Measurements from ENCODE around the gene NELFA. TPM values are rescaled to one million over a fixed set of nuclear protein-coding genes. Genes with fewer than 3 reads are reported as not detected.

The NELFA gene
- total and polyA plus RNA-seq, 2 donors (not counting 1 experiment from before 2014, with no cell fraction given), result 7.4 to 15.2 TPM

DNA sequence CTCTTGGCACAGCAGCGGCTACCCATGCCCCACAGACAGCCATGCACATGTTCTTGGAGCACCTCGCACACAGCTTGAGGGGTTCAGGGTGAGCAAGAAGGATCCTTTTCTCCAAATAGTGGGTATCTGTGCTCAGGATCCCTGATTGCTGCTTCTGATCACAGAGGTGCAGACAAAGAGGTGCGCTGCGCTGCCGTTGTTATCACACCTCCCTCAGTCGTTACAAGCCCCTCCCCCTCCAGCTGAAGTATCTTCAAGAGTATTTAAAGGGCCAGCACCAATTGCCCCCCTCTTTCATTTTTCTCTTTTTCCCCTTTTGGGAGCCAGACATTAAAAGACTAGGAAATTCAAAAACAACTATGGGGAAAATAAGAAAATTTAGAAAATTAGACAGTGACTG lies 44.3 kb downstream of the NELFA start:
- H3K9me3 ChIP-seq (ENCODE audit: control insufficient read depth, insufficient read depth, low read depth, low read length), result no peaks in the 10 kb centered on the region
- no peaks in the 10 kb centered on the region for H4K20me1 ChIP-seq (ENCODE audit: control insufficient read depth, extremely low read depth, insufficient read depth, low read length)
- no peak for DNase-seq (ENCODE audit: low read depth in 2 of 2)
- H3K4me1 ChIP-seq (ENCODE audit: control insufficient read depth, extremely low read depth, insufficient read depth, low read length), result no peaks in the 10 kb centered on the region
- H3K4me2 ChIP-seq (ENCODE audit: extremely low read depth, insufficient read depth, low read length), result no peak overlapping the region
- H2AFZ ChIP-seq (ENCODE audit: low read length), result no peak overlapping the region
- TF ChIP-seq, protein P1, sequence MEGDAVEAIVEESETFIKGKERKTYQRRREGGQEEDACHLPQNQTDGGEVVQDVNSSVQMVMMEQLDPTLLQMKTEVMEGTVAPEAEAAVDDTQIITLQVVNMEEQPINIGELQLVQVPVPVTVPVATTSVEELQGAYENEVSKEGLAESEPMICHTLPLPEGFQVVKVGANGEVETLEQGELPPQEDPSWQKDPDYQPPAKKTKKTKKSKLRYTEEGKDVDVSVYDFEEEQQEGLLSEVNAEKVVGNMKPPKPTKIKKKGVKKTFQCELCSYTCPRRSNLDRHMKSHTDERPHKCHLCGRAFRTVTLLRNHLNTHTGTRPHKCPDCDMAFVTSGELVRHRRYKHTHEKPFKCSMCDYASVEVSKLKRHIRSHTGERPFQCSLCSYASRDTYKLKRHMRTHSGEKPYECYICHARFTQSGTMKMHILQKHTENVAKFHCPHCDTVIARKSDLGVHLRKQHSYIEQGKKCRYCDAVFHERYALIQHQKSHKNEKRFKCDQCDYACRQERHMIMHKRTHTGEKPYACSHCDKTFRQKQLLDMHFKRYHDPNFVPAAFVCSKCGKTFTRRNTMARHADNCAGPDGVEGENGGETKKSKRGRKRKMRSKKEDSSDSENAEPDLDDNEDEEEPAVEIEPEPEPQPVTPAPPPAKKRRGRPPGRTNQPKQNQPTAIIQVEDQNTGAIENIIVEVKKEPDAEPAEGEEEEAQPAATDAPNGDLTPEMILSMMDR (conservative IDR thresholded peaks at IDR 0.05 in 1 of 2, IDR thresholded peaks at IDR 0.05 in 1 of 2; ENCODE audit: low read depth in 1 of 2, low read length in 2 of 2), result no peak
- no peak for TF ChIP-seq EZH2 (IDR thresholded peaks at IDR 0.05; ENCODE audit: low read length, missing control alignments)
- H3K27me3 ChIP-seq (ENCODE audit: control insufficient read depth, insufficient read depth, low read length), result no peaks in the 10 kb centered on the region
- H3K4me3 ChIP-seq (replicated peaks in 1 of 4; ENCODE audit: control extremely low read depth in 1 of 4, insufficient read depth in 1 of 4, low read depth in 3 of 4, low read length in 4 of 4), result no peak overlapping the region
- H3K9ac ChIP-seq (ENCODE audit: insufficient read depth, low read length), result no peak overlapping the region
- no peak overlapping the region for H3K27ac ChIP-seq (ENCODE audit: insufficient read depth, low read length)
- peaks cover 21% of the 10 kb centered on the region for H3K36me3 ChIP-seq (ENCODE audit: control insufficient read depth, insufficient read depth, low read length)
- H3K79me2 ChIP-seq (ENCODE audit: control insufficient read depth, insufficient read depth, low read length), result peaks cover 3% of the 10 kb centered on the region

DNA sequence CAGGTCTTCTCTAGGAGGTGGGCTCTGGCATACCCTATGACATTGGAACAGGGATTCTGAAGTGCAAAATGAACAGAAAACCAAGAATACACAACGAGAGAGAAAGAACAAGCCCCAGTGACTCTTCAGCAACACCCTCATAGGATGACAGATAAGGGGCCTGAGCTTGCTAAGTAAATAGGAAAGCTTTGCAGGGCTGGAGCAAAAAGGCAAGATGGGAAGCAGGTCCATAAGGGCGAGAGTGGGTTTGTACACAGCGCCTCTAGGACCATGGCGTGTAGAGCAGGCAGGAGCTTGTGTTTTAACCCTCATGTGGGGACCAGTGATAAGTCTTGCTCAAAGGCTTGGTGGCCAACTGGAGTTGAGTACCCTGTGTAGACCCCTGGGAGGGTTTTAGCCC lies 45.8 kb downstream of the NELFA start:
- Histone ChIP-seq H2AFZ (ENCODE audit: low read length) (no peak overlapping the region), H3K27me3 (ENCODE audit: control insufficient read depth, insufficient read depth, low read length) (no peaks in the 10 kb centered on the region), H3K9ac (ENCODE audit: insufficient read depth, low read length) (no peak overlapping the region), H3K4me2 (ENCODE audit: extremely low read depth, insufficient read depth, low read length) (no peak overlapping the region), H3K36me3 (ENCODE audit: control insufficient read depth, insufficient read depth, low read length) (peaks cover 27% of the 10 kb centered on the region), H3K4me1 (ENCODE audit: control insufficient read depth, extremely low read depth, insufficient read depth, low read length) (no peaks in the 10 kb centered on the region), H3K27ac (ENCODE audit: insufficient read depth, low read length) (no peak overlapping the region), H3K79me2 (ENCODE audit: control insufficient read depth, insufficient read depth, low read length) (peaks cover 3% of the 10 kb centered on the region), H4K20me1 (ENCODE audit: control insufficient read depth, extremely low read depth, insufficient read depth, low read length) (no peaks in the 10 kb centered on the region), H3K4me3 (replicated peaks in 1 of 4; ENCODE audit: control extremely low read depth in 1 of 4, insufficient read depth in 1 of 4, low read depth in 3 of 4, low read length in 4 of 4) (no peak overlapping the region), H3K9me3 (ENCODE audit: control insufficient read depth, insufficient read depth, low read depth, low read length) (no peaks in the 10 kb centered on the region)
- TF ChIP-seq, protein P1 (conservative IDR thresholded peaks at IDR 0.05 in 1 of 2, IDR thresholded peaks at IDR 0.05 in 1 of 2; ENCODE audit: low read depth in 1 of 2, low read length in 2 of 2), result no peak
- TF ChIP-seq EZH2 (IDR thresholded peaks at IDR 0.05; ENCODE audit: low read length, missing control alignments), result no peak
- DNase-seq (ENCODE audit: low read depth in 2 of 2), result no peak

DNA sequence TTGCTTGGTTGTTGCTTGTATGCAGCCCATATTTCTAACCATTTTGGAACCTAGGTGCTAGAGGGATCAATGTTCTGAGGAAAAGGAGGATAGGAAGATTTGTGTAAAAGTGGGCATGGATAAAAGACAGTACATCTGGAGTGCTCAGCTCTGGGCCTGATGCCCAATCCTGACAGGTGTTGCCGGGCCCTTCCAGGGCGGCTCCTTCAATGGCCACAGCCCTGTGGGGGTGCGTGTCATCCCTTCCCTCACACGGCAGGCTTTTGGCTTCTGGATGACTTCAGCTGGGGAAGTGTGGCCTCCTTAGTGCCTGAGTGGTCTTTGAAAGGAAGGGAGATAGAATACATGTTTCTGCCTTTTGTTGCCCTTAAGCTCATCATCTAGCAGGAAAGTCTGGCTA lies 47.2 kb downstream of the NELFA start:
- Histone ChIP-seq H3K4me2 (ENCODE audit: extremely low read depth, insufficient read depth, low read length) (no peak overlapping the region), H4K20me1 (ENCODE audit: control insufficient read depth, extremely low read depth, insufficient read depth, low read length) (no peaks in the 10 kb centered on the region), H3K79me2 (ENCODE audit: control insufficient read depth, insufficient read depth, low read length) (peaks cover 3% of the 10 kb centered on the region), H3K4me3 (replicated peaks in 1 of 4; ENCODE audit: control extremely low read depth in 1 of 4, insufficient read depth in 1 of 4, low read depth in 3 of 4, low read length in 4 of 4) (no peak overlapping the region), H3K4me1 (ENCODE audit: control insufficient read depth, extremely low read depth, insufficient read depth, low read length) (no peaks in the 10 kb centered on the region), H3K9ac (ENCODE audit: insufficient read depth, low read length) (no peak overlapping the region), H3K27me3 (ENCODE audit: control insufficient read depth, insufficient read depth, low read length) (no peaks in the 10 kb centered on the region), H3K27ac (ENCODE audit: insufficient read depth, low read length) (no peak overlapping the region), H3K9me3 (ENCODE audit: control insufficient read depth, insufficient read depth, low read depth, low read length) (no peaks in the 10 kb centered on the region), H2AFZ (ENCODE audit: low read length) (no peak overlapping the region), H3K36me3 (ENCODE audit: control insufficient read depth, insufficient read depth, low read length) (peaks cover 30% of the 10 kb centered on the region)
- TF ChIP-seq, protein P1 (conservative IDR thresholded peaks at IDR 0.05 in 1 of 2, IDR thresholded peaks at IDR 0.05 in 1 of 2; ENCODE audit: low read depth in 1 of 2, low read length in 2 of 2), result no peak
- TF ChIP-seq EZH2 (IDR thresholded peaks at IDR 0.05; ENCODE audit: low read length, missing control alignments), result no peak
- DNase-seq (ENCODE audit: low read depth in 2 of 2), result no peak

Measured in fibroblast of lung (primary cell).